Stimulated activated CD4-positive, alpha-beta T cell treated with anti-CD3 and anti-CD28 coated beads, Interleukin-12 subunit alpha, Interleukin-12 subunit beta, amount 100 ng/mL, for 48 hours (primary cell): ENCODE data around the gene ARL6IP6.
"Not testable (repeated sequence)": the region's sequence is repeated elsewhere in the genome, so short reads cannot be mapped to it uniquely, and the experiment has no call there.

ENCODE experiments used
- DNase-seq, 3 donors: peaks; one replicate each; pipeline ENCODE4 v3.0.0-alpha.2; 2020; ENCODE audit warnings: low read depth in 2 of 3, low spot score in 1 of 3

The ARL6IP6 gene

GRCh38 chr2:152720794-152721193 is 2.4 kb downstream of the ARL6IP6 start:
- DNase-seq, result no peak

GRCh38 chr2:152722639-152723038 is 4.2 kb downstream of the ARL6IP6 start:
- DNase-seq, result not testable (repeated sequence)

- no peak for DNase-seq
Observed at GRCh38 chr2:152723918-152724317, 5.5 kb downstream of the ARL6IP6 start.

- no peak for DNase-seq
Observed at GRCh38 chr2:152729844-152730243, 11.4 kb downstream of the ARL6IP6 start.

GRCh38 chr2:152730591-152731333 is 12.3 kb downstream of the ARL6IP6 start:
- no peak for DNase-seq

- not testable (repeated sequence) for DNase-seq
Observed at GRCh38 chr2:152737509-152737908, 19.1 kb downstream of the ARL6IP6 start.

GRCh38 chr2:152738438-152738837 is 20.0 kb downstream of the ARL6IP6 start:
- DNase-seq, result no peak

- not testable (repeated sequence) for DNase-seq
Observed at GRCh38 chr2:152739705-152740104, 21.3 kb downstream of the ARL6IP6 start.

GRCh38 chr2:152740743-152741328 is 22.4 kb downstream of the ARL6IP6 start:
- no peak for DNase-seq

GRCh38 chr2:152743002-152743401 is 24.6 kb downstream of the ARL6IP6 start:
- DNase-seq, result no peak

GRCh38 chr2:152747751-152748150 is 29.3 kb downstream of the ARL6IP6 start:
- DNase-seq, result not testable (repeated sequence)

- no peak for DNase-seq
Observed at GRCh38 chr2:152755029-152755428, 36.6 kb downstream of the ARL6IP6 start.

- DNase-seq, result no peak
Observed at GRCh38 chr2:152759290-152760072, 41.1 kb downstream of the ARL6IP6 start.

GRCh38 chr2:152761214-152761613 is 42.8 kb downstream of the ARL6IP6 start:
- DNase-seq, result no peak

GRCh38 chr2:152762202-152762601 is 43.8 kb downstream of the ARL6IP6 start:
- no peak for DNase-seq

- DNase-seq, result not testable (repeated sequence)
Observed at GRCh38 chr2:152763208-152763607, 44.8 kb downstream of the ARL6IP6 start.

- DNase-seq, result no peak
Observed at GRCh38 chr2:152763651-152764050, 45.2 kb downstream of the ARL6IP6 start.

GRCh38 chr2:152766928-152767327 is 48.5 kb downstream of the ARL6IP6 start:
- no peak for DNase-seq

- DNase-seq, result no peak
Observed at GRCh38 chr2:152781175-152781574, 62.8 kb downstream of the ARL6IP6 start.

- DNase-seq, result no peak
Observed at GRCh38 chr2:152782171-152782570, 63.8 kb downstream of the ARL6IP6 start.

- DNase-seq, result no peak
Observed at GRCh38 chr2:152790883-152791282, 72.5 kb downstream of the ARL6IP6 start.

- DNase-seq, result no peak
Observed at GRCh38 chr2:152791979-152792378, 73.6 kb downstream of the ARL6IP6 start.
